CD14-positive monocyte (primary cell): ENCODE measurements around the gene GLG1. TPM values are rescaled to one million over a fixed set of nuclear protein-coding genes. Genes with fewer than 3 reads are reported as not detected.
"Not testable (repeated sequence)": the region's sequence is repeated elsewhere in the genome, so short reads cannot be mapped to it uniquely, and the experiment has no call there.

ENCODE experiments used
- DNase-seq, 3 donors: peaks; one replicate each; pipeline ENCODE4 v3.0.0-alpha.2; 2011 to 2022
- H2AFZ ChIP-seq: 2 replicates; pipeline ENCODE4 v1.6.0; 2012; ENCODE audit warnings: mild to moderate bottlenecking, low read depth, low read length, inconsistent platforms; ENCODE audit not compliant: insufficient read depth, poor library complexity, severe bottlenecking
- H3K27ac ChIP-seq, 2 donors: 1 replicate in 1 of 2; 2 replicates in 1 of 2; pipeline ENCODE4 v1.5.1; 2012 to 2013; ENCODE audit warnings: low read length in 2 of 2, control low read depth in 1 of 2, inconsistent platforms in 1 of 2, low read depth in 1 of 2, mild to moderate bottlenecking in 1 of 2
- H3K27me3 ChIP-seq, 2 donors: one replicate each; pipeline versions ENCODE4 v1.6.0 to v1.6.1; 2011 to 2013; ENCODE audit warnings: low read length in 2 of 2; ENCODE audit not compliant: control insufficient read depth in 2 of 2, insufficient read depth in 2 of 2
- H3K36me3 ChIP-seq, 2 donors: replicated peaks in 1 of 2; 1 replicate in 1 of 2; 2 replicates in 1 of 2; pipeline versions ENCODE4 v1.5.1 to v1.6.1; 2012 to 2013; ENCODE audit warnings: low read length in 2 of 2, control low read depth in 1 of 2, inconsistent platforms in 1 of 2, mild to moderate bottlenecking in 1 of 2; ENCODE audit not compliant: insufficient read depth in 2 of 2, control insufficient read depth in 1 of 2
- H3K4me1 ChIP-seq, 2 donors: 1 replicate in 1 of 2; 2 replicates in 1 of 2; pipeline versions ENCODE4 v1.5.1 to v1.6.1; 2012 to 2013; ENCODE audit warnings: low read length in 2 of 2, control low read depth in 1 of 2, inconsistent platforms in 1 of 2, mild to moderate bottlenecking in 1 of 2, moderate library complexity in 1 of 2; ENCODE audit not compliant: insufficient read depth in 2 of 2, control insufficient read depth in 1 of 2
- H3K4me2 ChIP-seq: replicated peaks from 2 replicates; pipeline ENCODE3; 2012; ENCODE audit warnings: low read length, moderate library complexity, mild to moderate bottlenecking; ENCODE audit not compliant: poor library complexity, severe bottlenecking; ENCODE audit errors: extremely low read depth
- H3K4me3 ChIP-seq, 3 experiments: fragments of 200-600 bp in 1 of 3; sonication (generic) in 1 of 3; replicated peaks in 1 of 3; 1 replicate in 2 of 3; 2 replicates in 1 of 3; pipeline ENCODE4 v1.5.1; 2011 to 2013; ENCODE audit warnings: low read length in 3 of 3, mild to moderate bottlenecking in 3 of 3, control low read depth in 2 of 3, low read depth in 2 of 3, inconsistent platforms in 1 of 3, moderate library complexity in 1 of 3
- H3K79me2 ChIP-seq: 2 replicates; pipeline ENCODE4 v1.6.0; 2012; ENCODE audit warnings: mild to moderate bottlenecking, control low read depth, inconsistent platforms, low read length, moderate library complexity; ENCODE audit not compliant: insufficient read depth
- H3K9ac ChIP-seq: 2 replicates; pipeline ENCODE4 v1.6.0; 2017; ENCODE audit warnings: low read length, mild to moderate bottlenecking; ENCODE audit not compliant: insufficient read depth, poor library complexity, severe bottlenecking
- H3K9me3 ChIP-seq, 2 donors: replicated peaks in 1 of 2; 1 replicate in 1 of 2; 2 replicates in 1 of 2; pipeline versions ENCODE4 v1.5.1 to v1.6.1; 2012 to 2013; ENCODE audit warnings: low read length in 2 of 2, control low read depth in 1 of 2; ENCODE audit not compliant: control insufficient read depth in 1 of 2, insufficient read depth in 1 of 2
- H4K20me1 ChIP-seq: 2 replicates; pipeline ENCODE4 v1.6.0; 2012; ENCODE audit warnings: mild to moderate bottlenecking, low read length, control low read depth, moderate library complexity; ENCODE audit not compliant: insufficient read depth
- H3K27ac Mint-ChIP-seq, 7 donors: one replicate each; pipeline ENCODE4 v1.8.0; 2020; ENCODE audit warnings: mild to moderate bottlenecking in 7 of 7, mixed read lengths in 7 of 7, moderate library complexity in 6 of 7, inconsistent platforms in 2 of 7
- H3K27me3 Mint-ChIP-seq, 3 donors: one replicate each; pipeline ENCODE4 v1.8.0; 2021 to 2022; ENCODE audit warnings: low read depth in 3 of 3, mild to moderate bottlenecking in 3 of 3, mixed read lengths in 3 of 3, moderate library complexity in 3 of 3, inconsistent platforms in 1 of 3
- H3K36me3 Mint-ChIP-seq, 2 donors: one replicate each; pipeline ENCODE4 v1.8.0; 2020; ENCODE audit warnings: mixed read lengths in 2 of 2, inconsistent platforms in 1 of 2, mild to moderate bottlenecking in 1 of 2
- H3K4me1 Mint-ChIP-seq: one replicate; pipeline ENCODE4 v1.8.0; 2020; ENCODE audit warnings: mild to moderate bottlenecking, mixed read lengths
- H3K4me3 Mint-ChIP-seq, 2 donors: one replicate each; pipeline ENCODE4 v1.8.0; 2020; ENCODE audit warnings: mild to moderate bottlenecking in 2 of 2, mixed read lengths in 2 of 2, moderate library complexity in 1 of 2
- H3K9me3 Mint-ChIP-seq, 7 donors: one replicate each; pipeline ENCODE4 v1.8.0; 2020 to 2022; ENCODE audit warnings: mixed read lengths in 7 of 7, mild to moderate bottlenecking in 6 of 7, moderate library complexity in 6 of 7, inconsistent platforms in 2 of 7
- CTCF ChIP-seq: fragments of 200-600 bp; IDR thresholded peaks from one replicate; pipeline ENCODE4 v1.8.0; 2022; ENCODE audit warnings: antibody characterized with exemption, mild to moderate bottlenecking
- WGBS: methylation state at CpG from one replicate; pipeline ENCODE4 v1.1.5; 2013; ENCODE audit warnings: missing lambda C conversion rate; ENCODE audit not compliant: insufficient coverage; 5-methylcytosine and 5-hydroxymethylcytosine counted together
- intact Hi-C, 2 donors: fragments of 100-400 bp; cut with micrococcal nuclease; formaldehyde crosslinking; loops; one replicate each; pipeline versions ENCODE4 v1.15.0 to v1.15.1; 2023
- polyA minus RNA-seq: library from RNA; depleted of rRNA, polyadenylated mRNA; stranded (reverse); fragments of >200 nt; gene quantifications from 2 replicates; pipeline ENCODE4 v1.2.3, GENCODE V29; 2012
- polyA plus RNA-seq, 3 donors: library from polyadenylated mRNA; depleted of rRNA in 1 of 3; unstranded in 2 of 3; stranded (reverse) in 1 of 3; fragments of 300-500 nt in 2 of 3; fragments of >200 nt in 1 of 3; fragmentation: Illumina TruSeq in 2 of 3; gene quantifications; 1 replicate in 2 of 3; 2 replicates in 1 of 3; pipeline ENCODE4 v1.2.3, GENCODE V29; 2012 to 2021
- total RNA-seq, 12 experiments: library from RNA in 1 of 12; stranded (reverse) in 1 of 12; fragments of 120-200 nt in 1 of 12; gene quantifications; one replicate each; pipeline ENCODE4 v1.2.4 and lab custom pipeline; 2013 to 2026; ENCODE audit warnings: mixed read lengths in 6 of 12, inconsistent platforms in 1 of 12

GLG1 gene
- 62.2 TPM for total RNA-seq (2013)
- polyA plus RNA-seq: 10 to 100 TPM; 40.3 to 69.1 (median 51.1) TPM
- polyA minus RNA-seq: 56.5 and 71.0 TPM in 2 replicates
- 49.5 to 146 (median 127) reads per million in 11 experiments for total RNA-seq (lab: John Stamatoyannopoulos, UW)

- TF ChIP-seq CTCF: no peak
- H4K20me1 ChIP-seq: peaks cover 35% of the 10 kb centered on the region
- Mint-ChIP-seq H3K27ac (peak within 1 kb of the TSS; percentile 90 to 97 (median 96)), H3K4me1 (peaks cover 49% of the 10 kb centered on the region), H3K4me3 (peak within 1 kb of the TSS; percentile 98 to 99), H3K27me3 (peaks cover 3 to 6% (median 5%) of the 10 kb centered on the region in 3 donors), H3K36me3 (peaks cover 5 to 6% of the 10 kb centered on the region in 2 donors), H3K9me3 (peaks cover 0 to 7% (median 0%) of the 10 kb centered on the region in 7 donors)
- WGBS: under 1% methylated on average over 75 of the region's 77 CpGs
- peak within 1 kb of the TSS; percentile 69 to 97 for H3K27ac ChIP-seq
- peaks cover 0 to 3% of the 10 kb centered on the region in 2 donors for H3K27me3 ChIP-seq
- no peaks in the 10 kb centered on the region for H3K36me3 ChIP-seq
- no peaks in the 10 kb centered on the region for H3K9me3 ChIP-seq
- peaks cover 52% of the 10 kb centered on the region for H3K79me2 ChIP-seq
- peak within 1 kb of the TSS; percentile 85 to 98 (median 96) for H3K4me3 ChIP-seq
- intact Hi-C loops: loop anchor here in 1 of 2 donors (5.0 kb wide), 2 partner anchors 44 to 96 kb away; partner anchors contain the start of gene MLKL
- DNase-seq: peak; percentile 87 to 90 (median 89)
- H3K9ac ChIP-seq: peak within 1 kb of the TSS; percentile 100
- H3K4me1 ChIP-seq: peaks cover 24 to 42% of the 10 kb centered on the region in 2 donors
- H2AFZ ChIP-seq: peak within 1 kb of the TSS; percentile 97
- H3K4me2 ChIP-seq: peak within 1 kb of the TSS; percentile 92
Observed at GRCh38 chr16:74606521-74607309, at the start of gene GLG1. Gene GLG1 (minus strand): TSS chr16:74607114. CDS start chr16:74607094, 20 bp downstream.

GRCh38 chr16:74654536-74655050, 47.7 kb upstream of the GLG1 start:
- Histone ChIP-seq H3K4me3 (no peak overlapping the region), H3K4me1 (peaks cover 16 to 18% of the 10 kb centered on the region in 2 donors), H4K20me1 (peaks cover 44% of the 10 kb centered on the region), H3K36me3 (peaks cover 31 to 89% of the 10 kb centered on the region in 2 donors), H3K27me3 (no peaks in the 10 kb centered on the region), H3K9ac (no peak overlapping the region), H3K79me2 (peaks cover 100% of the 10 kb centered on the region), H3K4me2 (no peak overlapping the region), H3K27ac (peak overlapping the region in 1 of 2 donors; percentile 6), H2AFZ (no peak overlapping the region), H3K9me3 (no peaks in the 10 kb centered on the region)
- Mint-ChIP-seq H3K36me3 (peaks cover 49 to 66% of the 10 kb centered on the region in 2 donors), H3K4me3 (no peak overlapping the region), H3K4me1 (peaks cover 37% of the 10 kb centered on the region), H3K27ac (peak overlapping the region in 3 of 7 donors; percentile 8 to 65 (median 30)), H3K9me3 (no peaks in the 10 kb centered on the region), H3K27me3 (no peaks in the 10 kb centered on the region)
- intact Hi-C loops: no loop called here
- WGBS: no CpG with 5 or more reads among the region's 3 CpGs
- no peak for TF ChIP-seq CTCF
- no peak for DNase-seq

- H3K4me3 ChIP-seq, H3K9ac ChIP-seq, H3K27me3 ChIP-seq, H3K4me2 ChIP-seq, H2AFZ ChIP-seq, H3K9me3 Mint-ChIP-seq, H3K9me3 ChIP-seq, DNase-seq, H3K27me3 Mint-ChIP-seq, H3K4me3 Mint-ChIP-seq, intact Hi-C loops, H3K4me1 ChIP-seq: not testable (repeated sequence)
- Mint-ChIP-seq H3K36me3 (peaks cover 53 to 66% of the 10 kb centered on the region in 2 donors), H3K4me1 (peaks cover 22% of the 10 kb centered on the region), H3K27ac (peak overlapping the region in 4 of 7 donors; percentile 36 to 81 (median 68))
- Histone ChIP-seq H3K27ac (peak overlapping the region in 1 of 2 donors; percentile 57), H3K79me2 (peaks cover 99% of the 10 kb centered on the region), H4K20me1 (peaks cover 30% of the 10 kb centered on the region), H3K36me3 (peaks cover 38 to 91% of the 10 kb centered on the region in 2 donors)
- no CpG with 5 or more reads among the region's 2 CpGs for WGBS
Observed at GRCh38 chr16:74652883-74653282, 46.0 kb upstream of the GLG1 start.
